ENCODE results near the gene SPDYE3.

DNA sequence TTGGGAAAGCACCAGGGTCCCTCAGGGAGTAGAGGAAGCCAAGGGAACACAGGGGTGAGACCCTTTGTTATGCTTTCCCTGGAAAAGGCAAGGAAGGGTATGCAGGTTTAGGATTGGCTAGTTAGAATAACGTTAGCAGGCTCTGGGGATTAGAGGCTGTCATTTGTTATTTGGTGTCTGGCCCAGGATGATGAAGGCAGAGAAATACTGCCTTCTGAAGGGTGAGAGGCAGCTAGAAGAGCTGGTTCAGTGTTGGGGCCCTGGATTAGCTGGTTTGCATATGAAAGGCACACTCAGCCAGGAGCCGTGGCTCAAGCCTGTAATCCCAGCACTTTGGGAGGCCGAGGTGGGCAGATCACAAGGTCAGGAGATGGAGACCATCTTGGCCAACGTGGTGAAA is 62.8 kb downstream of the SPDYE3 start:
- TF ChIP-seq CTCF (conservative IDR thresholded peaks at IDR 0.05; ENCODE audit: low read depth, low read length) (no peak), EZH2 (IDR thresholded peaks at IDR 0.05; ENCODE audit: borderline replicate concordance, low read depth, low read length, poor library complexity, severe bottlenecking) (no peak)

All from A673 (cell line).